PC-3 (cell line): ENCODE results near the gene NOTCH1. TPM values are rescaled to one million over a fixed set of nuclear protein-coding genes. Genes with fewer than 3 reads are reported as not detected.

Experiments
- ATAC-seq: fragments of 200-7000 bp; cut with Tn5 transposase; 2 replicates; pipeline ENCODE4 v1.9.1; 2020; ENCODE audit warnings: mild to moderate bottlenecking, moderate library complexity
- BruUV-seq: library from RNA; stranded (reverse); fragments of 400-500 nt; replicated peaks from 2 replicates; lab custom pipeline; 2021; lab: Mats Ljungman, UMichigan
- CTCF ChIA-PET: fragments of 300-600 bp; sonication (Branson Sonifier 250); formaldehyde crosslinking; loops from one replicate; lab custom pipeline; 2022; ENCODE audit warnings: antibody characterized with exemption; lab: Charles Lee
- POLR2A ChIA-PET: fragments of 300-600 bp; sonication (Branson Sonifier 250); formaldehyde crosslinking; loops from one replicate; lab custom pipeline; 2022; ENCODE audit warnings: antibody characterized with exemption; ENCODE audit not compliant: unreplicated experiment; lab: Charles Lee
- DNase-seq: peaks from one replicate; pipeline ENCODE4 v3.0.0-alpha.2; 2015
- H2AFZ ChIP-seq: fragments of 300-600 bp; sonication (generic); 2 replicates; pipeline ENCODE4 v1.6.0; 2016; ENCODE audit warnings: antibody characterized with exemption, low read length
- H3F3A ChIP-seq: fragments of 300-600 bp; sonication (generic); one replicate; pipeline ENCODE4 v1.6.0; 2017; ENCODE audit warnings: antibody characterized with exemption, low read length, control low read depth, mild to moderate bottlenecking; ENCODE audit not compliant: unreplicated experiment
- H3K27ac ChIP-seq: fragments of 300-600 bp; sonication (generic); 2 replicates; pipeline ENCODE4 v1.5.1; 2016; ENCODE audit warnings: mild to moderate bottlenecking, low read length
- H3K27me3 ChIP-seq: fragments of 300-600 bp; sonication (generic); 2 replicates; pipeline ENCODE4 v1.6.1; 2016; ENCODE audit warnings: low read length, mixed read lengths
- H3K36me3 ChIP-seq: fragments of 300-600 bp; sonication (generic); 2 replicates; pipeline ENCODE4 v1.6.1; 2016; ENCODE audit warnings: low read depth, mixed run types, low read length, mixed read lengths
- H3K4me1 ChIP-seq: fragments of 300-600 bp; sonication (generic); 2 replicates; pipeline ENCODE4 v1.5.1; 2016; ENCODE audit warnings: low read length; ENCODE audit not compliant: insufficient read depth
- H3K4me2 ChIP-seq: fragments of 300-600 bp; sonication (generic); 2 replicates; pipeline ENCODE4 v1.6.0; 2016; ENCODE audit warnings: low read length
- H3K4me3 ChIP-seq: fragments of 300-600 bp; sonication (generic); 2 replicates; pipeline ENCODE4 v1.5.1; 2016; ENCODE audit warnings: mild to moderate bottlenecking, low read length, mixed read lengths
- H3K79me2 ChIP-seq: fragments of 300-600 bp; sonication (generic); 2 replicates; pipeline ENCODE4 v1.6.1; 2017; ENCODE audit warnings: low read length, mixed read lengths
- H3K9ac ChIP-seq: fragments of 300-600 bp; sonication (generic); 2 replicates; pipeline ENCODE4 v1.6.0; 2016; ENCODE audit warnings: mild to moderate bottlenecking, low read length
- H3K9me2 ChIP-seq: fragments of 300-600 bp; sonication (generic); replicated peaks from 2 replicates; pipeline ENCODE4 v1.6.1; 2016; ENCODE audit warnings: mixed run types, low read length, mixed read lengths
- H3K9me3 ChIP-seq: fragments of 300-600 bp; sonication (generic); 2 replicates; pipeline ENCODE4 v1.6.1; 2016; ENCODE audit warnings: low read length, mixed read lengths
- H4K20me1 ChIP-seq: fragments of 300-600 bp; sonication (generic); 2 replicates; pipeline ENCODE4 v1.6.1; 2016; ENCODE audit warnings: low read length, mixed read lengths
- EZH2 ChIP-seq: fragments of 300-600 bp; sonication (generic); IDR thresholded peaks from one replicate; pipeline ENCODE4 v1.6.1; 2017; ENCODE audit warnings: antibody characterized with exemption, mild to moderate bottlenecking, low read length; ENCODE audit not compliant: unreplicated experiment
- EZH2phosphoT487 ChIP-seq: fragments of 300-600 bp; sonication (generic); IDR thresholded peaks from 2 replicates; pipeline ENCODE4 v1.6.1; 2018; ENCODE audit warnings: mild to moderate bottlenecking, antibody characterized with exemption, low read length, borderline replicate concordance
- intact Hi-C: fragments of 100-400 bp; cut with micrococcal nuclease; formaldehyde crosslinking; loops from 2 replicates; pipeline ENCODE4 v1.9.0; 2023
- total RNA-seq: library from RNA; depleted of rRNA; stranded (reverse); fragments of >200 nt; gene quantifications from 2 replicates; pipeline ENCODE4 v1.2.3, GENCODE V29; 2014
- TF ChIP-seq, protein P1 (sequence below): fragments of 300-600 bp; sonication (generic); conservative IDR thresholded peaks from 2 replicates; pipeline ENCODE4 v1.5.1; 2017; ENCODE audit warnings: antibody characterized with exemption, low read depth, mild to moderate bottlenecking, low read length

Gene NOTCH1
- total RNA-seq, 1 experiment from 2014 or later = 14.3 TPM

DNA sequence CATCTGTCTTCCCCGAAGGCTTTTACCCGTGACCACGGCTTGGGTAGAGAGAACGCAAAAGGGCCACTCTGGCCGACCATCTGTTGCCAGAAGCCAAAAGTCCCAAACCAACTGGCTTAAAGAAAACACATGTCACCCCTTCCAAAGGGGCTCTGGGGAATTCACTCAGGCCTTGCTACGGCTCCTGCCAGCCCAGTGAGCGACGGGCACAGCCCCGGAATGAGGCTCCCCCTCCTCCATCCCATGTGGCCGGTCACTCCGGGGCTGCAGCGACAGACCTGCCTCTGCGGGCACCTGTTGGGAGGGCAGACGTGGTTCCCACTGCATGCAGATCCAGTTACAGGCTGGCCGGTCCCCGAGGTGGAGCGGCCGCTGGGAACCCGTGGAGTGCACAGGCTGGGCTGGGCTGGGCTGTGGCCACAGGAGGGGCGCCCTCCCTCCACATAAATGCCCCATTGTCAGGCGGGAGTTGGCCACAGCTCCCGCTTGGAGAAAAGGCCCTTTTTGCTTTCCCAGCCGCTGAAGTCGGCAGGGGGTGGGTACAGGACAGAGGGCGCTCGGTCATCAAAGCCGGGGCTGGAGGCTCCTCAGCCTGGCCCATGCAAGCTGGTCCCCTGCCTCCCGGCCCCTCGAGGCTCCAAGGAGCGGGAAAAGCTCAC is 19.9 kb downstream of the NOTCH1 start:
- TF ChIP-seq, protein P1, sequence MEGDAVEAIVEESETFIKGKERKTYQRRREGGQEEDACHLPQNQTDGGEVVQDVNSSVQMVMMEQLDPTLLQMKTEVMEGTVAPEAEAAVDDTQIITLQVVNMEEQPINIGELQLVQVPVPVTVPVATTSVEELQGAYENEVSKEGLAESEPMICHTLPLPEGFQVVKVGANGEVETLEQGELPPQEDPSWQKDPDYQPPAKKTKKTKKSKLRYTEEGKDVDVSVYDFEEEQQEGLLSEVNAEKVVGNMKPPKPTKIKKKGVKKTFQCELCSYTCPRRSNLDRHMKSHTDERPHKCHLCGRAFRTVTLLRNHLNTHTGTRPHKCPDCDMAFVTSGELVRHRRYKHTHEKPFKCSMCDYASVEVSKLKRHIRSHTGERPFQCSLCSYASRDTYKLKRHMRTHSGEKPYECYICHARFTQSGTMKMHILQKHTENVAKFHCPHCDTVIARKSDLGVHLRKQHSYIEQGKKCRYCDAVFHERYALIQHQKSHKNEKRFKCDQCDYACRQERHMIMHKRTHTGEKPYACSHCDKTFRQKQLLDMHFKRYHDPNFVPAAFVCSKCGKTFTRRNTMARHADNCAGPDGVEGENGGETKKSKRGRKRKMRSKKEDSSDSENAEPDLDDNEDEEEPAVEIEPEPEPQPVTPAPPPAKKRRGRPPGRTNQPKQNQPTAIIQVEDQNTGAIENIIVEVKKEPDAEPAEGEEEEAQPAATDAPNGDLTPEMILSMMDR = no peak
- no peak for TF ChIP-seq EZH2phosphoT487
- no peak for TF ChIP-seq EZH2
- no TSS peak for BruUV-seq
- no peak overlapping the region for H3K9ac ChIP-seq
- H3K79me2 ChIP-seq = no peaks in the 10 kb centered on the region
- no peaks in the 10 kb centered on the region for H3K27me3 ChIP-seq
- H3K4me2 ChIP-seq = no peak overlapping the region
- ChIA-PET CTCF (no interaction called here), POLR2A (no interaction called here)
- no peaks in the 10 kb centered on the region for H3K9me3 ChIP-seq
- no peak overlapping the region for H2AFZ ChIP-seq
- H3K9me2 ChIP-seq = no peaks in the 10 kb centered on the region
- intact Hi-C loops = no loop called here
- DNase-seq (no peak), ATAC-seq (no peak)
- H3K27ac ChIP-seq = no peak overlapping the region
- H4K20me1 ChIP-seq = no peaks in the 10 kb centered on the region
- H3K36me3 ChIP-seq = no peaks in the 10 kb centered on the region
- H3F3A ChIP-seq = no peaks in the 10 kb centered on the region
- no peak overlapping the region for H3K4me3 ChIP-seq
- H3K4me1 ChIP-seq = no peaks in the 10 kb centered on the region

DNA sequence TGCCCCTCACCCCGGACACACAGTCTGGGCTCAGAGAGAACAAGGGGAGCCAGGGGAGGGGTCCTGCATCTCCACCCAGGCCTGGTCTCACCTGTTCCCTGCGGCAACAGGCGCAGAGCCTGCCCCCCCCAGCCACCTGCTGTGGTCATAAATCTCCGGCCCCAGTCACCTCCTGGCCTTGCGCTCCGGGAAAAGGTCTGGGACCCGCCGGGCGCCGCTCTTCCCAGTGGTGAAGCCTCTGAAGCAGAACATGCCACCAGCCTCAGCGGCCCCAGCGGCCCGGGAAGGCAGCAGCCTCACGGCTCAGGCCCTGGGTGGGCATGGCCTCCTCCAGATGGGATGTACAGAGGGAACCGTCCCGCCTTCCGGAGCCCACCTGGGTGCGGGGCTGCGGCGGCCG is 20.6 kb downstream of the NOTCH1 start:
- H3K4me1 ChIP-seq = no peaks in the 10 kb centered on the region
- no peaks in the 10 kb centered on the region for H3K9me2 ChIP-seq
- no peaks in the 10 kb centered on the region for H4K20me1 ChIP-seq
- H3K4me3 ChIP-seq = no peak overlapping the region
- CTCF ChIA-PET = no interaction called here
- H3K4me2 ChIP-seq = no peak overlapping the region
- no peaks in the 10 kb centered on the region for H3K79me2 ChIP-seq
- intact Hi-C loops = no loop called here
- H3K27ac ChIP-seq = no peak overlapping the region
- no TSS peak for BruUV-seq
- TF ChIP-seq EZH2 (no peak), EZH2phosphoT487 (no peak)
- TF ChIP-seq, protein P1 = no peak
- POLR2A ChIA-PET = no interaction called here
- H3K9ac ChIP-seq = no peak overlapping the region
- ATAC-seq = no peak
- H2AFZ ChIP-seq = no peak overlapping the region
- no peaks in the 10 kb centered on the region for H3K9me3 ChIP-seq
- DNase-seq = no peak
- no peaks in the 10 kb centered on the region for H3F3A ChIP-seq
- H3K27me3 ChIP-seq = no peaks in the 10 kb centered on the region
- no peaks in the 10 kb centered on the region for H3K36me3 ChIP-seq

DNA sequence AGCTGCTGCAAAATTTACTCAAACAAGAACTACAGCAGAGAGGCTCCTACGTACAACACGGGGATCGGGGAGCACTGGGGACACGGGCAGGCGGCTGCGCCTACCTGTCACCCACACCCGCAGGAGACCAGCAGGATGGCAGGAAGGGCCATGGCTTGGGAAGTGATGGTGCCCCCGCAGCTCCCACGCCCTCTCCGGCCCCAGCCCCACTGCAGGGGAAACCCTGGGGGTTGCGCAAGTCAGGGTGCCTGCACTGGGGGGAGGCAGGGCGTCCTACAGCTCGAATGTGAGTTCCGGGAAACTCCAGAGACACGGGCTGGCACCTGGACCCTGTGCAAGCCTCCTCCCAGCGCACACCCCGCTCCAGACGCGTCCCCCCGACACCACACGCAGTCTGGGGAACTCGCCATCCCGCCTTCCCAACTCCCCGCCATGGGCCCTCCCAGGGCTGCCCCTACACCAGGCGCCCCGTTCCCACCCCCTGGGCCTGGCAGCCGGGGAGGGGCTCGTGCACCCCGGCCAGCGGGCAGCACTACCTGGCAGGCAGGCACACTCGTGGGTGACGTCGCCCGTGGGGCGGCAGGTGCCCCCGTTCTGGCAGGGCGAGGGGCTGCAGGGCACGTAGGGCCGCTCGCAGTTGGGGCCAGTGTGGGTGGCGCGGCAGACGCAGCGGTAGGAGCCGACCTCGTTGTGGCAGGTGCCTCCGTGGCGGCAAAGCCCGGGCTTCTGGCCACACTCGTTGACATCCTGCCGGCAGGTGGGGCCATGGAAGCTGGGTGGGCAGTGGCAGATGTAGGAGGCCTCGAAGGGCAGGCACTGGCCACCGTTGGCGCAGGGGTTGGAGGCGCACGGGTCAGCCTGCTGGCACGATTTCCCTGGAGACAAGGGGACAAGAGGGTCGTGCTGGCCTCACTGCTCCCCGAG is 23.3 kb downstream of the NOTCH1 start:
- Histone ChIP-seq H3K4me3 (no peak overlapping the region), H3K27me3 (no peaks in the 10 kb centered on the region), H2AFZ (no peak overlapping the region), H3K4me2 (no peak overlapping the region), H3K79me2 (no peaks in the 10 kb centered on the region), H3K4me1 (no peaks in the 10 kb centered on the region), H4K20me1 (no peaks in the 10 kb centered on the region), H3F3A (no peaks in the 10 kb centered on the region), H3K9me2 (no peaks in the 10 kb centered on the region), H3K36me3 (no peaks in the 10 kb centered on the region), H3K27ac (no peak overlapping the region), H3K9me3 (no peaks in the 10 kb centered on the region), H3K9ac (no peak overlapping the region)
- TF ChIP-seq, protein P1 = no peak
- TF ChIP-seq EZH2 (no peak), EZH2phosphoT487 (no peak)
- POLR2A ChIA-PET = no interaction called here
- no TSS peak for BruUV-seq
- ATAC-seq (no peak), DNase-seq (no peak)
- CTCF ChIA-PET = no interaction called here
- intact Hi-C loops = no loop called here
